SK-N-MC (cell line): ENCODE data around the gene ASTN2.

Experiments used
- DNase-seq: peaks from one replicate; pipeline ENCODE4 v3.0.0-alpha.2; 2011; ENCODE audit warnings: low read depth, low spot score
- H3K27ac ChIP-seq: fragments of 200-600 bp; sonication (generic); 2 replicates; pipeline ENCODE4 v1.5.1; 2016; ENCODE audit warnings: mixed run types
- H3K36me3 ChIP-seq: fragments of 200-600 bp; sonication (generic); 2 replicates; pipeline ENCODE4 v1.6.1; 2017; ENCODE audit warnings: antibody characterized with exemption, low read length, mixed read lengths; ENCODE audit not compliant: insufficient read depth
- H3K4me3 ChIP-seq: fragments of 200-600 bp; sonication (generic); 2 replicates; pipeline ENCODE4 v1.5.1; 2016
- H3K9ac ChIP-seq: fragments of 200-600 bp; sonication (generic); 2 replicates; pipeline ENCODE4 v1.8.0; 2017; ENCODE audit warnings: mixed run types, mixed read lengths; ENCODE audit not compliant: insufficient read length
- H3K9me3 ChIP-seq: fragments of 200-600 bp; sonication (generic); 2 replicates; pipeline ENCODE4 v1.6.1; 2017; ENCODE audit warnings: low read depth, mild to moderate bottlenecking, antibody characterized with exemption, low read length, moderate library complexity, mixed read lengths
- EZH2 ChIP-seq: fragments of 200-600 bp; sonication (generic); IDR thresholded peaks from one replicate; pipeline ENCODE4 v1.6.1; 2017; ENCODE audit warnings: antibody characterized with exemption
- FOXP2 ChIP-seq: optimal IDR thresholded peaks from 2 replicates; pipeline ENCODE3; 2011; ENCODE audit warnings: mild to moderate bottlenecking, moderate library complexity; ENCODE audit not compliant: insufficient read depth; ENCODE audit errors: extremely low read length, control extremely low read depth
- POLR2AphosphoS5 ChIP-seq: IDR thresholded peaks from 2 replicates; pipeline ENCODE4 v1.6.1; 2012; ENCODE audit warnings: mild to moderate bottlenecking, low read depth, low read length, borderline replicate concordance

The ASTN2 gene

GRCh38 chr9:116774421-116775180, 640.3 kb downstream of the ASTN2 start:
- Histone ChIP-seq H3K9me3 (no peaks in the 10 kb centered on the region), H3K9ac (no peak overlapping the region), H3K27ac (no peak overlapping the region), H3K36me3 (no peaks in the 10 kb centered on the region), H3K4me3 (no peak overlapping the region)
- TF ChIP-seq EZH2 (no peak), FOXP2 (no peak), POLR2AphosphoS5 (no peak)
- no peak for DNase-seq

- Histone ChIP-seq H3K36me3 (no peaks in the 10 kb centered on the region), H3K4me3 (no peak overlapping the region), H3K9me3 (no peaks in the 10 kb centered on the region), H3K9ac (no peak overlapping the region), H3K27ac (no peak overlapping the region)
- no peak for DNase-seq
- no peak for TF ChIP-seq FOXP2
- no peak for TF ChIP-seq EZH2
- TF ChIP-seq POLR2AphosphoS5 = no peak
These were observed 647.6 kb downstream of the ASTN2 start for GRCh38 chr9:116767219-116767618.

- H3K27ac ChIP-seq = no peak overlapping the region
- H3K9ac ChIP-seq = no peak overlapping the region
- H3K4me3 ChIP-seq = no peak overlapping the region
- no peaks in the 10 kb centered on the region for H3K9me3 ChIP-seq
- no peaks in the 10 kb centered on the region for H3K36me3 ChIP-seq
- TF ChIP-seq FOXP2 (no peak), EZH2 (no peak), POLR2AphosphoS5 (no peak)
- DNase-seq = no peak
These were observed 649.8 kb downstream of the ASTN2 start for GRCh38 chr9:116765011-116765410.

- no peak overlapping the region for H3K9ac ChIP-seq
These were observed 651.1 kb downstream of the ASTN2 start for GRCh38 chr9:116763770-116764169.

GRCh38 chr9:116760636-116761035, 654.2 kb downstream of the ASTN2 start:
- DNase-seq = no peak
- TF ChIP-seq FOXP2 (no peak), POLR2AphosphoS5 (no peak), EZH2 (no peak)
- H3K9ac ChIP-seq = no peak overlapping the region
- H3K4me3 ChIP-seq = no peak overlapping the region
- H3K9me3 ChIP-seq = no peaks in the 10 kb centered on the region
- H3K27ac ChIP-seq = no peak overlapping the region
- no peaks in the 10 kb centered on the region for H3K36me3 ChIP-seq

More at GRCh38 chr9:116763770-116764169, 651.1 kb downstream of the ASTN2 start:
- TF ChIP-seq EZH2 (no peak), FOXP2 (no peak), POLR2AphosphoS5 (no peak)
- Histone ChIP-seq H3K9me3 (no peaks in the 10 kb centered on the region), H3K36me3 (no peaks in the 10 kb centered on the region), H3K4me3 (no peak overlapping the region), H3K27ac (no peak overlapping the region)
- no peak for DNase-seq

- peak; percentile 42 for DNase-seq
- Histone ChIP-seq H3K27ac (no peak overlapping the region), H3K9ac (no peak overlapping the region), H3K9me3 (no peaks in the 10 kb centered on the region), H3K36me3 (no peaks in the 10 kb centered on the region), H3K4me3 (no peak overlapping the region)
- TF ChIP-seq POLR2AphosphoS5 (peak; percentile 26; the same call in 1 of the 2 replicates), EZH2 (no peak), FOXP2 (peak; percentile 37)
These were observed 657.8 kb downstream of the ASTN2 start for GRCh38 chr9:116757030-116757429.

- no peak overlapping the region for H3K9ac ChIP-seq
- TF ChIP-seq FOXP2 (no peak), POLR2AphosphoS5 (no peak), EZH2 (no peak)
These were observed 661.5 kb downstream of the ASTN2 start for GRCh38 chr9:116753389-116753788.

GRCh38 chr9:116750510-116750909, 664.3 kb downstream of the ASTN2 start:
- Histone ChIP-seq H3K9me3 (no peaks in the 10 kb centered on the region), H3K27ac (no peak overlapping the region), H3K36me3 (no peaks in the 10 kb centered on the region), H3K9ac (no peak overlapping the region), H3K4me3 (no peak overlapping the region)
- TF ChIP-seq POLR2AphosphoS5 (no peak), FOXP2 (no peak), EZH2 (no peak)
- DNase-seq = no peak

More at GRCh38 chr9:116753389-116753788, 661.5 kb downstream of the ASTN2 start:
- DNase-seq = no peak
- no peak overlapping the region for H3K4me3 ChIP-seq
- no peak overlapping the region for H3K27ac ChIP-seq
- no peaks in the 10 kb centered on the region for H3K36me3 ChIP-seq
- H3K9me3 ChIP-seq = no peaks in the 10 kb centered on the region

- H3K4me3 ChIP-seq = no peak overlapping the region
- no peak overlapping the region for H3K9ac ChIP-seq
- H3K27ac ChIP-seq = no peak overlapping the region
- H3K9me3 ChIP-seq = no peaks in the 10 kb centered on the region
- no peak for DNase-seq
- TF ChIP-seq POLR2AphosphoS5 = no peak
- TF ChIP-seq EZH2 = no peak
- no peak for TF ChIP-seq FOXP2
- no peaks in the 10 kb centered on the region for H3K36me3 ChIP-seq
These were observed 665.1 kb downstream of the ASTN2 start for GRCh38 chr9:116749772-116750171.
